Vagina (tissue), 2 donors: ENCODE measurements around the gene HMCN1. TPM values are rescaled to one million over a fixed set of nuclear protein-coding genes. Genes with fewer than 3 reads are reported as not detected.

Experiments used
- DNase-seq, 2 donors: peaks; one replicate each; pipeline ENCODE4 v3.0.0-alpha.2; 2017; ENCODE audit errors: extremely low spot score in 2 of 2
- H3K27ac ChIP-seq: fragments of 200-600 bp; sonication (generic); one replicate; pipeline ENCODE4 v1.5.1; 2019
- H3K27me3 ChIP-seq: fragments of 200-600 bp; sonication (generic); one replicate; pipeline ENCODE4 v1.5.1; 2019
- H3K36me3 ChIP-seq, 2 donors: fragments of 200-600 bp; sonication (generic); one replicate each; pipeline ENCODE4 v1.5.1; 2017 to 2019
- H3K4me1 ChIP-seq: fragments of 200-600 bp; sonication (generic); one replicate; pipeline ENCODE4 v1.5.1; 2019
- H3K4me3 ChIP-seq, 2 donors: fragments of 200-600 bp; sonication (generic); 1 replicate in 1 of 2; 2 replicates in 1 of 2; pipeline ENCODE4 v1.5.1; 2016 to 2019
- H3K9me3 ChIP-seq: fragments of 200-600 bp; sonication (generic); one replicate; pipeline ENCODE4 v1.5.1; 2019
- POLR2A ChIP-seq, 2 donors: fragments of 450-650 bp; IDR thresholded peaks; one replicate each; pipeline ENCODE4 v1.6.1; 2017; ENCODE audit warnings: antibody characterized with exemption in 2 of 2, mild to moderate bottlenecking in 2 of 2, moderate library complexity in 2 of 2
- POLR2AphosphoS5 ChIP-seq, 2 donors: sonication (generic); formaldehyde crosslinking; IDR thresholded peaks; one replicate each; pipeline ENCODE4 v1.9.0; 2017; ENCODE audit warnings: antibody characterized with exemption in 2 of 2, mild to moderate bottlenecking in 2 of 2, low read depth in 1 of 2; ENCODE audit not compliant: insufficient read depth in 1 of 2
- intact Hi-C: fragments of 100-400 bp; cut with DNase I; formaldehyde crosslinking; loops from one replicate; pipeline ENCODE4 v1.15.1; 2023
- total RNA-seq: library from RNA; depleted of rRNA; stranded (reverse); fragments of >200 nt; gene quantifications from one replicate; pipeline ENCODE4 v1.2.3, GENCODE V29; 2016
- TF ChIP-seq, protein P1 (sequence below), 3 experiments: fragments of 450-650 bp in 2 of 3; fragments of 200-600 bp in 1 of 3; sonication (generic) in 1 of 3; IDR thresholded peaks; one replicate each; pipeline ENCODE4 v1.5.1; 2017 to 2019; ENCODE audit warnings: antibody characterized with exemption in 3 of 3, mild to moderate bottlenecking in 2 of 3, moderate library complexity in 2 of 3

The HMCN1 gene
- total RNA-seq, 1 donor from 2014 or later: 10.6 TPM

DNA sequence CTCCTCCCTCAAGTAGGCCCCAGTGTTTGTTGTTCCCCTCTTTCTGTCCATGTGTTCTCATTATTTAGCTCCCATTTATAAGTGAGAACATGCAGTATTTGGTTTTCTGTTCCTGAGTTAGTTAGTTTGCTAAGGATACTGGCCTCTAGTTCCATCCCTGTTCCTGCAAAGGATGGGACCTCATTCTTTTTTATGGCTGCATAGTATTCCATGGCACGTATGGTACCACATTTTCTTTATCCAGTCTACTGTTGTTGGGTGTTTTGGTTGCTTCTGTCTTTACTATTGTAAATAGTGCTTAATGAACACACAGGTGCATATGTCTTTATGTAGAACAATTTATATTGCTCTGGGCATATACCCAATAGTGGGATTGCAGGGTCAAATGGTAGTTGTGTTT is 408.0 kb downstream of the HMCN1 start:
- H3K9me3 ChIP-seq: no peaks in the 10 kb centered on the region
- intact Hi-C loops: no loop called here
- no peaks in the 10 kb centered on the region for H3K27me3 ChIP-seq
- TF ChIP-seq POLR2AphosphoS5 (IDR thresholded peaks at IDR 0.05; ENCODE audit: insufficient read depth in 1 of 2, low read depth in 1 of 2): no peak
- no peak for TF ChIP-seq POLR2A (IDR thresholded peaks at IDR 0.05)
- TF ChIP-seq, protein P1, sequence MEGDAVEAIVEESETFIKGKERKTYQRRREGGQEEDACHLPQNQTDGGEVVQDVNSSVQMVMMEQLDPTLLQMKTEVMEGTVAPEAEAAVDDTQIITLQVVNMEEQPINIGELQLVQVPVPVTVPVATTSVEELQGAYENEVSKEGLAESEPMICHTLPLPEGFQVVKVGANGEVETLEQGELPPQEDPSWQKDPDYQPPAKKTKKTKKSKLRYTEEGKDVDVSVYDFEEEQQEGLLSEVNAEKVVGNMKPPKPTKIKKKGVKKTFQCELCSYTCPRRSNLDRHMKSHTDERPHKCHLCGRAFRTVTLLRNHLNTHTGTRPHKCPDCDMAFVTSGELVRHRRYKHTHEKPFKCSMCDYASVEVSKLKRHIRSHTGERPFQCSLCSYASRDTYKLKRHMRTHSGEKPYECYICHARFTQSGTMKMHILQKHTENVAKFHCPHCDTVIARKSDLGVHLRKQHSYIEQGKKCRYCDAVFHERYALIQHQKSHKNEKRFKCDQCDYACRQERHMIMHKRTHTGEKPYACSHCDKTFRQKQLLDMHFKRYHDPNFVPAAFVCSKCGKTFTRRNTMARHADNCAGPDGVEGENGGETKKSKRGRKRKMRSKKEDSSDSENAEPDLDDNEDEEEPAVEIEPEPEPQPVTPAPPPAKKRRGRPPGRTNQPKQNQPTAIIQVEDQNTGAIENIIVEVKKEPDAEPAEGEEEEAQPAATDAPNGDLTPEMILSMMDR (IDR thresholded peaks at IDR 0.05): no peak
- H3K27ac ChIP-seq: no peak overlapping the region
- no peak for DNase-seq
- no peaks in the 10 kb centered on the region for H3K36me3 ChIP-seq
- H3K4me3 ChIP-seq: no peak overlapping the region
- no peaks in the 10 kb centered on the region for H3K4me1 ChIP-seq

DNA sequence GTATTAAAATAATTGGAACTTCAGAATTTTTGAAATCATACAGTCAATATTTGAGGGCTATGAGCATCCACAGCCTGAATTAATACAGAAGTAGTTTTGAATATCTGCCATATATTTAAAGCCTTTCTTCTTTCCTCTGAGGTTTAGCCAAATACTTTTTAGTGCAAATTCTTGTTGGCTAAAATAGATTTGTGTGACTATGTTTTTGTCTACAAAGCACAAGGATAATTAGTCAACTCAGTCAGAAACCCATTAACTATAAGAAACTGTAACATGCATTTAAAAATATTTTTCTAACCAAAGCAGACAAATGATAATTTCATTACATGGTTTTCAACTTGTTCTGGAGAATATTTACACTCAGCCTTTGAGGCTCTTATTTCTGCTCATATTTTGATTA is 408.7 kb downstream of the HMCN1 start:
- TF ChIP-seq POLR2AphosphoS5 (IDR thresholded peaks at IDR 0.05; ENCODE audit: insufficient read depth in 1 of 2, low read depth in 1 of 2): no peak
- TF ChIP-seq POLR2A (IDR thresholded peaks at IDR 0.05): no peak
- TF ChIP-seq, protein P1 (IDR thresholded peaks at IDR 0.05): no peak
- Histone ChIP-seq H3K4me1 (no peaks in the 10 kb centered on the region), H3K27me3 (no peaks in the 10 kb centered on the region), H3K9me3 (no peaks in the 10 kb centered on the region), H3K4me3 (no peak overlapping the region), H3K27ac (no peak overlapping the region), H3K36me3 (no peaks in the 10 kb centered on the region)
- DNase-seq: no peak
- intact Hi-C loops: no loop called here

DNA sequence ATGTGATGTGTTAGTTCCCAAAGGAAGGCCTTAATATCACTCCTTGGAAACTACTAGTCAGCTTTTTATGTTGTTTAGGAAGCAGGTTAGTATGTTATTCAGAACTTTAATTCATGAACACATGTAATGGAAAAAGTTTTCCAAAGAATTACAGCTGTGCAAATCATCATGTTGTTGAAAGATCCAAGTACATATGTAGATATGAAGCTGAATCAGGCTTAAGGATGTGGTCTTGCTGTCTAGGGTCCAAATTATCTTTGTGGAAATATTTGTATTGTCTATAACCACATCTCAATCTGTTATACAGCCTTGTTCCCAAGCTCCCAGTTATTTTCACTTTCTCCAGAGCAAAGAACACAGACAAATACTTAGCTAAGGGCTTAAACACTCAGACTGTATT is 409.3 kb downstream of the HMCN1 start:
- no peak for TF ChIP-seq POLR2AphosphoS5 (IDR thresholded peaks at IDR 0.05; ENCODE audit: insufficient read depth in 1 of 2, low read depth in 1 of 2)
- TF ChIP-seq POLR2A (IDR thresholded peaks at IDR 0.05): no peak
- H3K27me3 ChIP-seq: no peaks in the 10 kb centered on the region
- no peaks in the 10 kb centered on the region for H3K4me1 ChIP-seq
- H3K27ac ChIP-seq: no peak overlapping the region
- intact Hi-C loops: no loop called here
- H3K4me3 ChIP-seq: no peak overlapping the region
- H3K36me3 ChIP-seq: no peaks in the 10 kb centered on the region
- no peaks in the 10 kb centered on the region for H3K9me3 ChIP-seq
- DNase-seq: no peak

DNA sequence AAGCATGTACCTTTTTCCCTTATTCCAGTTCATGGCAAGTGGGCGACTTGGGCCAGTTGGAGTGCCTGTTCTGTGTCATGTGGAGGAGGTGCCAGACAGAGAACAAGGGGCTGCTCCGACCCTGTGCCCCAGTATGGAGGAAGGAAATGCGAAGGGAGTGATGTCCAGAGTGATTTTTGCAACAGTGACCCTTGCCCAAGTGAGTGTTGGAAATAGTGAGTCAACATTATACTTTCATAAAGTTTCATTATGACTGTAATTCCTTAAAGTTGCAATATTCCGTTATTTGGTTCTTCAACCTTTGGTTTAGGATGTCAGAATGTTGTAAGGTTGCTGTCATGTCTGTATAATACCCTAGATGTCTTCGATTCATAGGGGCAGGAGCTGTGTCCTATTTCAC is 410.3 kb downstream of the HMCN1 start:
- no peaks in the 10 kb centered on the region for H3K4me1 ChIP-seq

DNA sequence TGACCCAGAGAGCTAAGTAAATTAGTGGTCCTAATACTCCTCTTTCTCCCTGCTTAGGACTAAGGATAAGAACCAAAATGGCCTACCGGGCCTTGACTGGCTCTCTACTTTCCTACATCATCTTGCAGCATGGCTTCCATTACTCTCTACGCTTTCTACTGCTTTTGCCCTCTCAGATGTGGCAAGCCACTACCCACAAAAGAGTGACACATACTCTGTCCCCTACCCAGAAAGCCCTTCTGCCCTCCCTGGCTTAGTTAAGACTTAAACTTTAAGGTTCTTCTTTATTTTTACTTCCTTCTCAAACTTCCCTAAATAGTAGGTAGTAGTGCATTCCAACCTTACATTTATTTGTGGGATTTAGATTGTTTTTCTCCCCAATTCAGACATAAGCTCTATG is 412.8 kb downstream of the HMCN1 start:
- Histone ChIP-seq H3K9me3 (no peaks in the 10 kb centered on the region), H3K27ac (no peak overlapping the region), H3K4me3 (no peak overlapping the region), H3K36me3 (no peaks in the 10 kb centered on the region), H3K4me1 (no peaks in the 10 kb centered on the region), H3K27me3 (no peaks in the 10 kb centered on the region)
- TF ChIP-seq, protein P1 (IDR thresholded peaks at IDR 0.05): no peak
- no peak for TF ChIP-seq POLR2AphosphoS5 (IDR thresholded peaks at IDR 0.05; ENCODE audit: insufficient read depth in 1 of 2, low read depth in 1 of 2)
- intact Hi-C loops: no loop called here
- DNase-seq: no peak

More for the DNA sequence above, 410.3 kb downstream of the HMCN1 start:
- TF ChIP-seq POLR2A (IDR thresholded peaks at IDR 0.05) (no peak), POLR2AphosphoS5 (IDR thresholded peaks at IDR 0.05; ENCODE audit: insufficient read depth in 1 of 2, low read depth in 1 of 2) (no peak)
- TF ChIP-seq, protein P1 (IDR thresholded peaks at IDR 0.05): no peak
- intact Hi-C loops: no loop called here
- H3K9me3 ChIP-seq: no peaks in the 10 kb centered on the region
- DNase-seq: no peak
- no peaks in the 10 kb centered on the region for H3K36me3 ChIP-seq
- H3K27ac ChIP-seq: no peak overlapping the region
- no peak overlapping the region for H3K4me3 ChIP-seq
- no peaks in the 10 kb centered on the region for H3K27me3 ChIP-seq
